Smooth muscle cell of bladder (primary cell): ENCODE data around the gene GUCD1. TPM values are rescaled to one million over a fixed set of nuclear protein-coding genes. Genes with fewer than 3 reads are reported as not detected.

Source experiments
- total RNA-seq: library from RNA; depleted of rRNA; stranded (reverse); fragments of >200 nt; gene quantifications from 2 replicates; pipeline ENCODE4 v1.2.3, GENCODE V29; 2014

Gene GUCD1
- total RNA-seq = 197 and 209 TPM in 2 replicates

DNA sequence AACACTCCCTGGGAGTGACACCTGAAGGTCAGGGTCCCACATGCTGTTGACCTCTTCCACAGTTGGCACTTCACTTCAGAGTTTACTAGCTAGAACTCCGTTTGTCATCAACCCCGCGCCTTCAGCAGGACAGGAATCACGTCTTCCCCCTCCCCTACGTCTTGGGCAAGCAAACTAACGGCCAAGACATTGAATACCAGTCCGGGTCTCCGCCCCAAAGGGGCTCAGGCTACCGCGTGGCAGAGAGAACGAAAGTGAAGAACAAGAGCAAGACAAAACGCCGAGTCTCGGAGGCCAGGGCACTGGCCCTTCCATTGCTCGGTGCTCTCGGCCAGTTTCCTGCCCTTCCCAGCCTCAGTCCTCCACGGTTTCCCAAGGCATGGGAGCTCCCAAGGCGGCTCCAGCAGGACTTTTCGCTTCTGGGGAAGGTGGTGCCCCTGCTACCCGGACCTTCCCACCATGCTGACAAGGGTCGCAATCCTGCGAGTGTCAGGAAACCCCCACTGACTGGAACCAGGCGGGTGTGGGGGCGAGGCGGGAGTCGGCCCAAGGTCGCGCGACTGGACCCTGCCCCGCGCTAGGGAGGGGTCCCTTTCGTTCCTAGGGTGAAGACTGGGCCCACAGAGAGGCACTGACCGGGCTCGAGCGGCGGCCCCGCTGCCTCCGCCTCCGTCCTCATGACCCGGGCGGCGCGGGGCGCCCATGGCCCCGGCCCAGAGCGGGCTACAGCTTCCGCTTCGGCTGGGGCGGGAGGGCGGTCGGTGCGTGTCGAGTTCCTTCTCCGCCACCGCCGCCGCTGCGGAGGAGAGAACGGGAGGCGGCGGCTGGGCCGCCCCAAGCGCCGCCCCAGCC lies at the start of gene GUCD1:
TSS of gene GUCD1 (minus strand) at position 826 of the 852 bp plus-strand sequence. CDS start at position 679, 147 bp downstream.

DNA sequence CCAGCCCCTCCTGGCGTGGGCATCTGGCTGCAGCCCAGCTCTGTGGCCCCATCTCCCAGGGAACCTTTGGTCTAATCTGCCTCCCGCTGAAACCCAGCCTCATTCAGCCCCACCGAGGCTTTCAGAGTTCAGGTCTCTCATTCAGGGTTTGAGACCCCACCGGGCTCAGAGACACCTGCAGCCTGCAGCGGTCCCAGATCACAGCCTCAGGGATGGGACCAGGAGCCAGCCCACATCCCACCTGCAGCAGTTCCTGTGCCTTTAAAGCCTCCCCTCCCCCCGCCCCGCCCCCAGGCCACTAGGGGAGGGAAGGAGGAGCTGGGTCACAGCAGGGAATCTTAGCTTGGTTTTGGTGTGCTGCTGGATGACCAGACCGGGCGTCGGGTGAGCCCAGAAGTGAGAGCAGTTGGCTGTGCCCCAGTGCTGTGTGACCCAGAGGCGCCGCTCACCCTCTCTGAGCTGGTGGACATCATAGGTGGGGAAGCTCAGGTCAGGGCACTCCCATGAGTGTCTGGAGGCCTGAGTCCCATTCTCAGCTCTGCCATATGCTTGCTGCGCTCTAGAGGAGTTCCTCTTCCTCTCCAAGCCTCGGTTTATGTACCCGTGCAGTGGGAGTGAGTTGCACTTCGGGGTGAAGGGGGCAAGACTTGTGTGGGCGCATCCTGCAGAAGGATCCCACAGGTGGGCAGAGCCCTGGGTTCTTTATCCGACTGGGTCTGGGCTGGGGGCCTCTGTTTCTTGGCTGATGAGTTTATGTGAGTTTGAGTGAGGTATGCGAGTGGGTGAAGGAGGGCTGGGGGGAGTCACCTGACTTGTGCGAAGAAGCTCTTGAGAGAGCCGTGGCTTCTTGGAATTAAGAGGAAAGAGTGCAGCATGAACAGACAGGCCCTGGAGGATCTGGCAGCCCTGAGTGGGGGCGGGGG lies 48.2 kb upstream of the GUCD1 start, which contains the start of gene GGT1:
TSS of gene GGT1 (plus strand) at position 347 of the 923 bp plus-strand sequence. CDS start 7,889 bp downstream, outside the sequence.

DNA sequence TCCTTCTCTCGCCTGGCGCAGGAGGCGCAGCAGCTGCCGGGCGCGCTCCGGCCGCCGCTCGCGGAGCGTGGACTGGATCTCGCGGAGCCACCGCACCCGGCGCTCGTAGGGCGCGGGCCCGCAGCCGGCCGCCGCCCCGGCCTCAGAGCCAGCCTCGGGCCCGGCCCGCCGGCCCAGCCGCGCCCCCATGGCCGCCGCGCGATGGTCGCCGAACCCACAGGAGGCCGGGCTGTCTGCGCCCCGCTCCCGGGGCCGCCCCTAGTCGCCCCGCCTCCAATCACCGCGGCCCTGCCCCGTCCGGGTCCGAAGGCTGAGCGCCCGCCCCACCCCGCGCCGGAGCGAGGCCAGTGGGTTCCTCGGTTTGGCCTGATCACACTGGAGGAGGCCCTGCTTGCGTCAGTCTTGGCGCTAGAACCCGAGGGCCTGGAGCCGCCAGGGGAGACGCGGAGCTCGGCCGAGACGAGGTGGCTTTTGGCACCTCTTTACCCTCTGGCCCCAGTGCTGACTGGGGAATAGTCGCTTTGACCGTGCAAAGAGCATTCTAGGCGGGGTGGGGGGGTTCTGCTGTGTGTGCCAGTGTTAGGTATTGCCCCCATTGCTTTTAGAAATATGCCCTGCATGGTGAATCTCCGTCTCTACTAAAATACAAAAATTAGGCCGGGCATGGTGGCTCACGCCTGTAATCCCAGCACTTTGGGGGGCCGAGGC lies 38.1 kb upstream of the GUCD1 start, which contains the start of gene LRRC75B:
TSS of gene LRRC75B (minus strand) at position 223 of the 708 bp plus-strand sequence. CDS start at position 189, 34 bp downstream.

DNA sequence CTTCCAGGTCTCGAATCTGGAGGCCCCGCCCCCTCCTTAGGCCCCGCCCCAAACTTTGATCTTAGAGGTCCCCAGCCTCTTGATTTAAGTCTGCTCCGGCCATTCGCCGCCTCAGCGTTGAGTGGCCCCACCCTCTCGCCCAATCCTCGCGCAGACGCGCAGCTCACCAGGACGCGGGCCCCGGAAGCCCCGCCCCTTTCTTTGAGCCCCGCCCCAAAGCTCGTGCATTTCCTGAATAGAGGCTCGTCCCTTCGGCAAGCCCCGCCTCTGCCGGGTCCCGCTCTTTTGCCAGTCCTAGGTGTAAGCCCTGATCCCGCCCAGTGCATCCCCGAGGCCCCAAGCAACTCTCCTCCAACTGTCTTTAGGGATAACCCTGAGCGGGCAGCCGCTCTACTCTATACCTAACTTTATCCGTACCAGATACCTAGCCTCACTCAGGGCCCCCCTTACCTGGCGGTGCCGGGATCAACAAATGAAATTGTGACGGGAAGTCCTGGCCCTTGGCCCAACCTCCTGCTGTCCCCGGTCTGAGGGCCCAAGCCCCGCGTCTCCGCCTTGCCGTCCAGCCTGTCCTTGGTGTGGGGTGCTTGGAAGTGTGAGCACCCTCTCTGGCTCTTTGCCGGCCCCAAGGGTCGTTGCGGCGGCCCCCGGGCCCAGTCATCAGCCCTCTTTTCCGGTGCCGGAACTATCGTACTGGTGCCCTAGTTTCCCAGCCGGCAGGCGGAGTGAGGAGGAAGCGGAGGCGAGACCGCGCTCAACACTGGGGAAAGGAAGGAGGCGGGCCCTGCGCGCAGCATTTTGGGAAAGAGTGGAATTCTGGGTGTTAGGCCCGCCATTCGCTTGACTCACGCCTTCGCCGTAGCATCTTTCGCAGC lies 464 bp upstream of the GUCD1 start, which contains the start of gene SNRPD3:
TSS of gene SNRPD3 (plus strand) at position 835 of the 875 bp plus-strand sequence. CDS start 1,676 bp downstream, outside the sequence.

DNA sequence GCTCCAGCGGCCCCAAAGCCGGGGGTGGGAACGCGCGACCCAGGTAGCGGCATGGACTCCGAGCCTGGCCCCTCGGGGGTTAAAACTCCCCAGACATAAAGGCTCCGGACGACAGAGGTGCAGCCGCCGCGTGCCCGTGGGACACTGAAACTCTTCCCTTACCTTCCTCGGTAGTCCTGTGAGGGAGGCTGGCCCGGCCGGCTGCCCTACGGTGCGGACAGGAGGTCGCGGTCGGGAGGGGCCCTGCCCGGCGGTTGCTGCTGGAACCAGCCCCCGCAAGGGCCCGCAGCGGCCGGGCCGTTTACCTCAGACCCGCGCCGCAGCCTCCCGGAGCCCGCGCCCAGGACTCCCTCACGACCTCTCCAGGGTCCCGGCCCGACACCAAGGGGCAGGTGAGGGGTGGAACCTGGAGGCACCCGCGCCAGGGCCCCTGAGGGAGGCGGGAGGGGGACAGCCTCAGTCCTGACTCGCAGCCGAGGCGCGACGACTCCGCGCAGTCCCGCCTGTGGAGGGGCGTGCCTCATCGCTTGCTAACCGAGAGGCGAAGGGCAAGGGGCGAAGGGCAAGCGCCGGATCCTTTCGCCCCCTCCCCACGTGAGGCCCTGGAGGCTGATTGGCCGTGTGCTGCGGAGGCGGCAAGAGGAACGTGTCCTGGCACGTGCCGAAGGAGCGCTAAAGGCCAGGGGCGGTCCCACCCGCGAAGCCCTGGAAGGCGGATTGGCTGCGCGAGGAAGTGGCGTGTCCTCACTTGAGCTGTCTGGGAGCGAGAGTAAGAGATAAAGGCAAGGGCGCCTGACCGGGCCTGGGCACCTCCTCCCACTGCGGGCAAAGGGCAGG lies 60.2 kb downstream of the GUCD1 start, which contains the start of gene UPB1:
TSS of gene UPB1 (plus strand) at position 805 of the 837 bp plus-strand sequence. CDS start 72 bp downstream, outside the sequence.

Other genes starting within 250 kb of the GUCD1 start
- 0.71 and 1.1 TPM in 2 replicates for gene ADORA2A, start 127.5 kb downstream of the GUCD1 start, total RNA-seq
- 0.18 TPM in 1 of 2 replicates, not detected in the other for gene UPB1, start 59.8 kb downstream of the GUCD1 start, total RNA-seq
- 148 and 169 TPM in 2 replicates for gene SNRPD3, start 861 bp upstream of the GUCD1 start, total RNA-seq
- 6.4 TPM in 2 replicates for gene LRRC75B, start 37.9 kb upstream of the GUCD1 start, total RNA-seq
- 4.3 and 5.7 TPM in 2 replicates for gene GGT1, start 48.1 kb upstream of the GUCD1 start, total RNA-seq
- gene PIWIL3, start 219.6 kb upstream of the GUCD1 start, total RNA-seq = 0.09 and 0.85 TPM in 2 replicates